ENCODE results near the gene UBC.
A peak's percentile ranks its signal among the peaks of the same experiment; 100 is the strongest.
"Not testable (repeated sequence)": the region's sequence is repeated elsewhere in the genome, so short reads cannot be mapped to it uniquely, and the experiment has no call there.

Gene UBC

GRCh38 chr12:124921200-124922031 lies 7.0 kb upstream of the UBC start:
- DNase-seq (ENCODE audit: extremely low spot score) = peak; percentile 64
- ChIA-PET POLR2A (interaction anchor here (0.9 to 2.5 kb wide), 4 partner anchors 11 to 18 kb away, joined by 4 to 8 read pairs (median 6); no protein-coding TSS in a partner anchor), CTCF (interaction anchor here (1.3 to 14.4 kb wide), 3 partner anchors 15 to 24 kb away, joined by 3 to 193 read pairs (median 53); no protein-coding TSS in a partner anchor)
- TF ChIP-seq CTCF (IDR thresholded peaks at IDR 0.05; ENCODE audit: control extremely low read depth, extremely low read depth, low read depth, missing control alignments) = no peak

GRCh38 chr12:124920353-124920935 lies 6.0 kb upstream of the UBC start:
- ChIA-PET CTCF (interaction anchor here (2.1 to 14.4 kb wide), 3 partner anchors 10 to 17 kb away, joined by 10 to 193 read pairs (median 53); no protein-coding TSS in a partner anchor), POLR2A (interaction anchor here (0.6 to 2.2 kb wide), 5 partner anchors 10 to 1202 kb away, joined by 3 to 17 read pairs (median 6); no protein-coding TSS in a partner anchor)
- no peak for TF ChIP-seq CTCF (IDR thresholded peaks at IDR 0.05; ENCODE audit: control extremely low read depth, extremely low read depth, low read depth, missing control alignments)
- no peak for DNase-seq (ENCODE audit: extremely low spot score)

GRCh38 chr12:124919521-124920352 lies 5.3 kb upstream of the UBC start:
- POLR2A ChIA-PET = interaction anchor here (0.6 to 2.2 kb wide), 5 partner anchors 10 to 1202 kb away, joined by 3 to 17 read pairs (median 6); no protein-coding TSS in a partner anchor
- DNase-seq (ENCODE audit: extremely low spot score) = peak; percentile 50
- no peak for TF ChIP-seq CTCF (IDR thresholded peaks at IDR 0.05; ENCODE audit: control extremely low read depth, extremely low read depth, low read depth, missing control alignments)
- CTCF ChIA-PET = interaction anchor here (1.0 to 14.4 kb wide), 5 partner anchors 9 to 20 kb away, joined by 4 to 193 read pairs (median 10); no protein-coding TSS in a partner anchor

- CTCF ChIA-PET = interaction anchor here (1.0 to 14.4 kb wide), 6 partner anchors 8 to 19 kb away, joined by 3 to 193 read pairs (median 8); no protein-coding TSS in a partner anchor
- not testable (repeated sequence) for DNase-seq (ENCODE audit: extremely low spot score)
- POLR2A ChIA-PET = interaction anchor here (2.1 to 2.2 kb wide), 2 partner anchors 8 to 21 kb away, joined by 9 to 17 read pairs; no protein-coding TSS in a partner anchor
Measured at GRCh38 chr12:124918622-124918988, 4.2 kb upstream of the UBC start.

- ChIA-PET CTCF (interaction anchor here (0.8 to 14.4 kb wide), 7 partner anchors 8 to 19 kb away, joined by 3 to 193 read pairs (median 5); no protein-coding TSS in a partner anchor), POLR2A (interaction anchor here (1.3 to 2.2 kb wide), 6 partner anchors 8 to 144 kb away, joined by 3 to 17 read pairs (median 8); no protein-coding TSS in a partner anchor)
Measured at GRCh38 chr12:124917841-124918621, 3.6 kb upstream of the UBC start.

More at GRCh38 chr12:124917841-124918621, 3.6 kb upstream of the UBC start:
- TF ChIP-seq CTCF (IDR thresholded peaks at IDR 0.05; ENCODE audit: control extremely low read depth, extremely low read depth, low read depth, missing control alignments) = no peak
- DNase-seq (ENCODE audit: extremely low spot score) = no peak
